CD4-positive, alpha-beta T cell (primary cell): ENCODE results near the gene ZFHX2. TPM values are rescaled to one million over a fixed set of nuclear protein-coding genes. Genes with fewer than 3 reads are reported as not detected.
A peak's percentile ranks its signal among the peaks of the same experiment; 100 is the strongest.

Experiments used
- ATAC-seq: fragments of 200-7000 bp; cut with Tn5 transposase; one replicate; pipeline ENCODE4 v1.10.0; 2022; ENCODE audit warnings: mild to moderate bottlenecking; ENCODE audit not compliant: poor library complexity
- CTCF ChIA-PET: fragments of 350-600 bp; sonication (Branson Sonifier 250); formaldehyde crosslinking; loops from one replicate; lab custom pipeline; 2021; ENCODE audit warnings: antibody characterized with exemption, inconsistent platforms; lab: Charles Lee
- POLR2A ChIA-PET: fragments of 350-600 bp; sonication (Branson Sonifier 250); formaldehyde crosslinking; loops from one replicate; lab custom pipeline; 2021; ENCODE audit warnings: antibody characterized with exemption, inconsistent platforms; lab: Charles Lee
- DNase-seq, 14 experiments: peaks; one replicate each; pipeline ENCODE4 v3.0.0-alpha.2; 2013 to 2020; ENCODE audit warnings: mixed read lengths in 2 of 14
- H3K27ac ChIP-seq, 2 donors: one replicate each; pipeline versions ENCODE4 v1.5.1 to v1.7.0; 2013; ENCODE audit warnings: low read length in 2 of 2, low read depth in 1 of 2, mild to moderate bottlenecking in 1 of 2
- H3K27me3 ChIP-seq, 2 experiments: 1 replicate in 1 of 2; 2 replicates in 1 of 2; pipeline versions ENCODE4 v1.6.1 to v1.7.0; 2013; ENCODE audit warnings: low read length in 2 of 2, control low read depth in 1 of 2, mild to moderate bottlenecking in 1 of 2, moderate library complexity in 1 of 2; ENCODE audit not compliant: insufficient read depth in 2 of 2, control insufficient read depth in 1 of 2
- H3K36me3 ChIP-seq: one replicate; pipeline ENCODE4 v1.6.1; 2013; ENCODE audit warnings: low read length, control low read depth; ENCODE audit not compliant: insufficient read depth
- H3K4me1 ChIP-seq: one replicate; pipeline ENCODE4 v1.6.1; 2013; ENCODE audit warnings: low read length, control low read depth; ENCODE audit not compliant: insufficient read depth
- H3K4me3 ChIP-seq: one replicate; pipeline ENCODE4 v1.5.1; 2013; ENCODE audit warnings: mild to moderate bottlenecking, low read length, moderate library complexity
- H3K9me3 ChIP-seq, 2 experiments: 1 replicate in 1 of 2; 2 replicates in 1 of 2; pipeline versions ENCODE4 v1.6.1 to v1.7.0; 2013; ENCODE audit warnings: low read length in 2 of 2, mild to moderate bottlenecking in 2 of 2, control low read depth in 1 of 2, moderate library complexity in 1 of 2; ENCODE audit not compliant: control insufficient read depth in 1 of 2, insufficient read depth in 1 of 2
- H3K27ac Mint-ChIP-seq: one replicate; pipeline ENCODE4 v1.8.0; 2020; ENCODE audit warnings: mixed read lengths
- H3K27me3 Mint-ChIP-seq: one replicate; pipeline ENCODE4 v1.8.0; 2021; ENCODE audit warnings: mixed read lengths
- H3K36me3 Mint-ChIP-seq: one replicate; pipeline ENCODE4 v1.8.0; 2021; ENCODE audit warnings: low read depth, mixed read lengths
- H3K4me1 Mint-ChIP-seq: one replicate; pipeline ENCODE4 v1.8.0; 2021; ENCODE audit warnings: low read depth, mixed read lengths
- H3K4me3 Mint-ChIP-seq: one replicate; pipeline ENCODE4 v1.8.0; 2020; ENCODE audit warnings: mild to moderate bottlenecking, mixed read lengths
- H3K9me3 Mint-ChIP-seq: one replicate; pipeline ENCODE4 v1.8.0; 2020; ENCODE audit warnings: mixed read lengths
- intact Hi-C, 2 experiments: fragments of 100-400 bp; cut with DNase I in 1 of 2; cut with micrococcal nuclease in 1 of 2; formaldehyde crosslinking; loops; one replicate each; pipeline versions ENCODE4 v1.15.1 to v1.9.0; 2023 to 2025; cut with DNase I, micrococcal nuclease
- total RNA-seq, 174 experiments: library from RNA in 2 of 174; stranded (reverse) in 2 of 174; gene quantifications; one replicate each; pipeline ENCODE4 v1.2.3 and lab custom pipeline; 2021 to 2026
- TF ChIP-seq, protein P1 (sequence below): fragments of 200-600 bp; IDR thresholded peaks from one replicate; pipeline ENCODE4 v1.8.0; 2022; ENCODE audit warnings: antibody characterized with exemption, mild to moderate bottlenecking

The ZFHX2 gene
- total RNA-seq, 2 experiments from 2014 or later: 0.19 to 0.22 TPM

GRCh38 chr14:23573384-23574015 is 21.9 kb upstream of the ZFHX2 start:
- Mint-ChIP-seq H3K9me3 (no peaks in the 10 kb centered on the region), H3K27ac (no peak overlapping the region), H3K27me3 (peaks cover 50% of the 10 kb centered on the region), H3K36me3 (no peaks in the 10 kb centered on the region), H3K4me3 (peak overlapping the region; percentile 46), H3K4me1 (peaks cover 22% of the 10 kb centered on the region)
- no peak for DNase-seq
- Histone ChIP-seq H3K27ac (no peak overlapping the region), H3K9me3 (peaks cover 0 to 12% of the 10 kb centered on the region in 2 experiments), H3K4me3 (no peak overlapping the region), H3K27me3 (peaks cover 30 to 39% of the 10 kb centered on the region in 2 experiments), H3K4me1 (peaks cover 28% of the 10 kb centered on the region), H3K36me3 (no peaks in the 10 kb centered on the region)
- ChIA-PET CTCF (no interaction called here), POLR2A (no interaction called here)
- no peak for ATAC-seq
- intact Hi-C loops: no loop called here
- TF ChIP-seq, protein P1, sequence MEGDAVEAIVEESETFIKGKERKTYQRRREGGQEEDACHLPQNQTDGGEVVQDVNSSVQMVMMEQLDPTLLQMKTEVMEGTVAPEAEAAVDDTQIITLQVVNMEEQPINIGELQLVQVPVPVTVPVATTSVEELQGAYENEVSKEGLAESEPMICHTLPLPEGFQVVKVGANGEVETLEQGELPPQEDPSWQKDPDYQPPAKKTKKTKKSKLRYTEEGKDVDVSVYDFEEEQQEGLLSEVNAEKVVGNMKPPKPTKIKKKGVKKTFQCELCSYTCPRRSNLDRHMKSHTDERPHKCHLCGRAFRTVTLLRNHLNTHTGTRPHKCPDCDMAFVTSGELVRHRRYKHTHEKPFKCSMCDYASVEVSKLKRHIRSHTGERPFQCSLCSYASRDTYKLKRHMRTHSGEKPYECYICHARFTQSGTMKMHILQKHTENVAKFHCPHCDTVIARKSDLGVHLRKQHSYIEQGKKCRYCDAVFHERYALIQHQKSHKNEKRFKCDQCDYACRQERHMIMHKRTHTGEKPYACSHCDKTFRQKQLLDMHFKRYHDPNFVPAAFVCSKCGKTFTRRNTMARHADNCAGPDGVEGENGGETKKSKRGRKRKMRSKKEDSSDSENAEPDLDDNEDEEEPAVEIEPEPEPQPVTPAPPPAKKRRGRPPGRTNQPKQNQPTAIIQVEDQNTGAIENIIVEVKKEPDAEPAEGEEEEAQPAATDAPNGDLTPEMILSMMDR: no peak

GRCh38 chr14:23572836-23573235 is 21.3 kb upstream of the ZFHX2 start:
- ChIA-PET CTCF (interaction anchor here (0.8 kb wide), 1 partner anchor 10 kb away, joined by 4 read pairs; no protein-coding TSS in a partner anchor), POLR2A (no interaction called here)
- Mint-ChIP-seq H3K4me1 (peaks cover 27% of the 10 kb centered on the region), H3K9me3 (no peaks in the 10 kb centered on the region), H3K4me3 (no peak overlapping the region), H3K27me3 (peaks cover 43% of the 10 kb centered on the region), H3K27ac (no peak overlapping the region), H3K36me3 (no peaks in the 10 kb centered on the region)
- intact Hi-C loops: no loop called here
- Histone ChIP-seq H3K27ac (no peak overlapping the region), H3K27me3 (peaks cover 25 to 32% of the 10 kb centered on the region in 2 experiments), H3K4me1 (peaks cover 29% of the 10 kb centered on the region), H3K4me3 (no peak overlapping the region), H3K9me3 (peaks cover 0 to 12% of the 10 kb centered on the region in 2 experiments), H3K36me3 (no peaks in the 10 kb centered on the region)
- DNase-seq: peak in 2 of 14 experiments; percentile 35 to 42
- TF ChIP-seq, protein P1: no peak
- ATAC-seq: no peak

DNA sequence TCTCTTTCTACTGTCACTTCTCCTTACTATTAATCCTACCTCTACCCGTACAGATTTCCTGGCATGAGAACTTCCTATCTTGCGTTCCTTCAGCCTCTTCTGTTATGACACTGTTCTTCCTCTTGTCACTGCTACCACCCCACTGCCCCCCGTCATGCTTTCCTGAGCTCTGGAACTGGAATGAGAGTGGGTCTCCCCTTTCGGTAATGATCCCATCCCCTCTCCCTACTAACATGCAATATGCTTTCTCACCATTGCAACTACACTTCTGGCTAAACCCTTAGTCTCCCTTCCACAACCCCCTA is 20.9 kb upstream of the ZFHX2 start:
- Histone ChIP-seq H3K4me1 (peaks cover 28% of the 10 kb centered on the region), H3K36me3 (no peaks in the 10 kb centered on the region), H3K9me3 (peaks cover 0 to 9% of the 10 kb centered on the region in 2 experiments), H3K4me3 (no peak overlapping the region), H3K27ac (no peak overlapping the region), H3K27me3 (peaks cover 21 to 28% of the 10 kb centered on the region in 2 experiments)
- ChIA-PET CTCF (interaction anchor here (0.8 kb wide), 1 partner anchor 9 kb away, joined by 4 read pairs; no protein-coding TSS in a partner anchor), POLR2A (interaction anchor here (0.6 kb wide), 1 partner anchor 38 kb away, joined by 3 read pairs; no protein-coding TSS in a partner anchor)
- Mint-ChIP-seq H3K27me3 (peaks cover 41% of the 10 kb centered on the region), H3K4me3 (no peak overlapping the region), H3K36me3 (peaks cover 3% of the 10 kb centered on the region), H3K4me1 (peaks cover 30% of the 10 kb centered on the region), H3K27ac (no peak overlapping the region), H3K9me3 (no peaks in the 10 kb centered on the region)
- intact Hi-C loops: no loop called here
- ATAC-seq (no peak), DNase-seq (no peak)
- TF ChIP-seq, protein P1: no peak
